GM18499 (cell line): Measurements from ENCODE around the gene TH.

Source experiments
- ATAC-seq: cut with Tn5 transposase; IDR thresholded peaks from one replicate; pipeline ENCODE4 v1.9.1; 2021; ENCODE audit warnings: moderate number of reproducible peaks; ENCODE audit not compliant: insufficient read depth, unreplicated experiment

The TH gene

DNA sequence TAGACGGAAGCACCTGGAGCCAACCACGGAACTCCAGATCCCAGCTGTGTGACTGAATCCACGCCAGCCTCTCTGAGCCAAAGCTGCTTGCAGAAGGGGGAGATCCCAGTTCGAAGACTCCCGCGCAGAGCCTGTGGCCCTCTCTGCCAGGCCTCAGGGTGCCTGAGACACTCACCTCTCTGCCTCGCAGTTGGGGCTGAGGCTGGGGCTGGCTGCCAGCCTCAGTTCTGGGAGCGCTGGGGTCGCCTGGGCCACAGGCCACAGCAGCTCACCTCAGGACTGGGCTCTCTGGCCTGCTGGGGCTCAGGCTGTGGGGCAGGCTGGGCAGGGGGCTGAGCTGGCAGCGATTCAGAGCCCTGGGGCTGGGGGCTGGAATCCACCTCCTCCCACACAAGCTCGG, 24.2 kb downstream of the TH start:
- ATAC-seq, result no peak

DNA sequence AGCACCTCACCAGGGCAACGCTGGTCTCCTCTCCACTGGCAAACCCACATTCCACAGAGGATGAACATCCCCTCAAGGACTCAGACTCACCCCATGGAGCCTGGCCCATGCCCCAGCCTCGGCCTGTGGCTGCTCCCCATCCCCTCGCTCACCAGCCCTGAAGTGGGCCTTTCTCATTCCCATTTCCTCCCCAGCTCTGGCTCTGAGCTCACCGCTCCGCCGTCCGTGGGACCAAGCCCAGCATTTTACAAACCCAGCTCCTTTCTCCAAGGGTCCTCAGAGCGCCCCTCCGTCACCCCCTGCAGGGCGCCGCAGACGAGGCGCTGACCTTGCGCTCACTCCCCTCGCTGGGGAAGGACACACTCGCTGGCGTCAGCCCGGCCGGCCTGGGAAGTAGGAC, 25.6 kb downstream of the TH start:
- ATAC-seq, result no peak

DNA sequence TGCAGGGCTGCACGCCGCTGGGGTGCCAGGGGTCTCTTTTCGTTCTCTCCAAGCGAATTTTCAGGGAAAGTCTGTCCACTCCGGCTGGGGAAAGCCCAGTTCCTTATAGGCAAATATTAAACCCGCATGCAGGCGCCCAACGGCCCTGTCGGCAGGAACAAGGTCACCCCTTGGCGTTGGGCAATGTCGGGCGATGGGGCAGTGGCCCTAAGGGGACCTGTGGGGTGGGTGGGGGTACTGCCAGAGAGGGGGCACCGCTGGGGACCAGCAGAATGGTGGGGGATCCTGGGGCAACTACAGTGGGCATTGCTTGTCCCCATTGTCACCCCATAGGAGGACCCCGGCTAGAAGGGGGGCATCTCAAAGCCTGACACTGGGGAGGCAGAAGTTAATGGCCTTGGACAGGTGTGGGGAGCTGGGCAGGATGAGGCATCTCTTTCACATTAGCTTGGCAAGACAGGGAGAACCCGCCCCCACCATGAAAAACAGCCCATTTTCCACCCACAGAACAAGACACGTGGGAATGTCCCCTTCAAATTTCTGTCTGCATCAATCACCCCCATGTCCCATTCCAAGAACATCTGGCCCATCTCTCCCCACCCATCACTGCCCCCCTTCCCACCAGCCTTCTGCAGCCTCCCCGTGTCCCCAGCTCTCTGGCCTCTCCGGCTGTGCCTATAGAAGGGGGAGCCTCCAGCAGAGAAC, 26.9 kb downstream of the TH start:
- no peak for ATAC-seq

DNA sequence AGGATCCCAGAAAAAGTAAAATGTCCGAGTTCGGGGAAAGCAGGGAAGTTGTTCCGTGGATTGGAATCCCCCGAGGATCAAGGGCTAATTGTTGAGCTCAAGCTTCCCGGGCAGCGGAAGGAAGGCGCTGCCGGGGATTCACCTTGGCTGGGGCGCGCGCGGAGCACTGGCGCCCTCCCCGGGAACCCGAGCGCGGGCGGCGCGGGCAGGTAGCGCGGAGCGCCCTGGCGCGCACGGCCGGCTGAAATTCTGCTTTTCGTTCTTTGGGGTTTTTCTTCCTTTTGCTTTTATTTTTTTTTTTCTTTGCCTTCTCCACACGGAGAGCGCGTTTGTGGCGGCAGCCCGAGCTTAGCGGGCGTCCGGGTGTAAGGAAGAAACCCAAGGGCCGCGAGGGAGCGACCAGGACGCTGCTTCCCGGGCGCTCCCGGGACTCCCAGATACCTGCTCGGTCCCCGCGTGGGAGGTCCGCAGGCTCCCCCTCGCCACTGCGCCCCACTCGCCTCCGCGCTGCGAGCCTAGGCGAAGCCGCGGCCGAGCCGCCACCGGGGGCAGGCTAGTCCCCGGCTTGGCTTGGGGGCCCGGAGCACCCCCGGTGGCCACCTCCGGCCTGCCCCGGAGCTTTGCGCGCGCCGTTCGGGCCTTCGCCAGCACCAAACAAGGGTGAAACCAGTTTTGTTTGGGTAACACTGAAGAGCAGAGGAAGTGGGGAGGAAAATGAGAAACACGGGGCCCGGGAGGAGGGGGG, 27.6 kb downstream of the TH start:
- no peak for ATAC-seq

DNA sequence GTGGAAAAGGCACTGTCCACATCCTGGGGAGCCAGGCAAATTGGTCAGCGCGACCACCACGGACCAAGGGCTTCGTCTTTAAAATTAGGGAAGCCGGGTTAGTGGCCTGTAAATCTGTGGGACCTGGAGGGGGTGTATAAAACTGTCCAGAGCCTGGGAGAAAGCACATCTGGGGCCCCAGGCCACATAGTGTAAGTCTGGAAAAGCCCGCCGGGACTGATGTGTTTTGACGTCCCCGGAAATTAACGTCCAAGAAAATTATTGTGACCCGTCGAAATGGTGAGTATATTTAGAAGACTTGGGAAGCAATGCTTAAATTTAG, 28.2 kb downstream of the TH start:
- no peak for ATAC-seq

DNA sequence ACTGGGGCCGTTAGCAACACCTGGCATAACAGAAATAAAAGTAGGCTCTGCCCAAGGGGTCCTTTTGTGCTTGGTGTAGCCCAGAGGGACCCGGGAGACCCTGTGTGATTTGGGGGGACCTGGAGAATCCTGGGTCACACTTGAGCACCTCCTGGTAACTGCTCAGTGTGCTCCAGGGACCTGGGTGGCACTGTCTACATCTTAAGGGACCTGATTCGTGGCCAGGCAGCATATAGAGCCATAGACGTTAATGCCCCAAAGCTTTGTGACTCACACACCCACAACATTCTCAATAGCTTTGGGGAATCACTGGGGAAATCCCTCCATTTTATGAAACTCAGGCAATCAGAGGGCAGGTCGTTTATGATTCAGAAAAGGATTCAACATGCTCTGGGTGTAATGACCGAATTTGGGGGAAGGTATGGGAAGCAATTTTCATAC, 28.8 kb downstream of the TH start:
- no peak for ATAC-seq

DNA sequence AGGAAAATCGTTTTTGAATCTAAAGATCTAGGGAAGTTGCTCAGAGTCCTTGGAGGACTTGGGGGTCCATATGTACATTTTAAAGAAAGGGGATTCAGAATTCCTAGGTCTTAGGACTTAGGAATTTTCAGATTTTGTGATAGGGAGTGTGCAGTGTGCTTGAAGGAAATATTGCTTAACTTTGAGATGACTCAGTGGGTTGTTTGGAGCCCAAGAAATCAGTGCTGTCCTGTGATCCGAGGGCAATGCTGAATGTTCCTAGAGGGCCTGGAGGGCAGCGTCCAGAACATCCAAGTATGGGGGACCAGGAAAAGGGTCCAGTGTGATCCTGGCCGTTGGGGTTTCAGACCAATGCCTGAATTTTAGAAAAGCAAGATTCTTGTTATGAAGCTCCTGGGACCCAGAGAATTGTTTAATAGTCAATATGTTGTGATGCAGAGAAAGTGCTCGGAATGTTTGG, 29.3 kb downstream of the TH start:
- no peak for ATAC-seq

DNA sequence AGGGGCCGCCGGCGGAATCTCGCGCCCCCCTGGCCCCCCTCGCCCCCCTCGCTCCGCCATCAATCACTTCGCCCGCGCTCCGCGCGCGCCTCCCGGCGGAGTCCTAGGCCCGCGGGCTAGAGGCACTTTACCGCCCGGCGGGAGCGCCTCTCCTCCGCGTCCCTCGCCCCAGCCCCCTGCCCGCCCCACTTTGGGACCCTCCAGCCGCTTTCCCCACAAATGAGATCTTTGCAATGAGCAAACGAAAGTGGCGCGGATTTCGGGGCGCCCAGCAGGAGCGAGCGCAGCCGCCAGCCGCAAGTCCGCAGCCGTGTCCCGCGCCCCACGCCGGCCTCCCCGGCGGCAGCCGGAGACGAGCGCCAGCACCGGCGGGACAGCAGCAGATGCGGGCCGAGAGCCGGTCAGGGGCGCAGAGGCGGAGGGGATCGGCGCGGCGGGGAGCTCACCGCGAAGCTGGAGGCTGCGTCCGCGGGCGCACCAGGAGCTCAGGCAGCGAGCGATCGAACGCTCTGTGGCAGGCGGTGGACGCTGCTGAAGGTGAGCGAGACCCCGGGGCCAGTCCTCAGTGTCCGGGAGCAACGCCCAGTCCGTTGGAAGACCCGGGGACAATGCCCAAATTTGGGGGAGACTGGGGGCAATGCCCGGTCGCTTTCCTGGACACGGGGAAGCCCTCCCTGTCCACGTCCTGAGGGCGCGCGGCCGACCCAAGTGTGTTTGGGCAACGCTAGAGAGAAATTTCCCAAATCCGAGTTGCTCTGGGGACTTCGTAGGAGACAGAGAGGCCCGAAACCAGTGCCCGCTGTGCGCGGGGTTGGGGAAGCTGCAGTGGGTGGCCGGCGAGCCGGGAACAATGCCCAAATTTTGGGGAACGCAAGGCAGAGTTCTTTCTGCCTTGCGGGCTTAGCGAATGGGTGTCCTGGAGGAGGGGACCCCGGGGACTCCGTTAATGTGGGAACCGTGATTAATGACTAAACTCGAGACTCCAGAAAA, 30.9 kb downstream of the TH start:
- no peak for ATAC-seq

DNA sequence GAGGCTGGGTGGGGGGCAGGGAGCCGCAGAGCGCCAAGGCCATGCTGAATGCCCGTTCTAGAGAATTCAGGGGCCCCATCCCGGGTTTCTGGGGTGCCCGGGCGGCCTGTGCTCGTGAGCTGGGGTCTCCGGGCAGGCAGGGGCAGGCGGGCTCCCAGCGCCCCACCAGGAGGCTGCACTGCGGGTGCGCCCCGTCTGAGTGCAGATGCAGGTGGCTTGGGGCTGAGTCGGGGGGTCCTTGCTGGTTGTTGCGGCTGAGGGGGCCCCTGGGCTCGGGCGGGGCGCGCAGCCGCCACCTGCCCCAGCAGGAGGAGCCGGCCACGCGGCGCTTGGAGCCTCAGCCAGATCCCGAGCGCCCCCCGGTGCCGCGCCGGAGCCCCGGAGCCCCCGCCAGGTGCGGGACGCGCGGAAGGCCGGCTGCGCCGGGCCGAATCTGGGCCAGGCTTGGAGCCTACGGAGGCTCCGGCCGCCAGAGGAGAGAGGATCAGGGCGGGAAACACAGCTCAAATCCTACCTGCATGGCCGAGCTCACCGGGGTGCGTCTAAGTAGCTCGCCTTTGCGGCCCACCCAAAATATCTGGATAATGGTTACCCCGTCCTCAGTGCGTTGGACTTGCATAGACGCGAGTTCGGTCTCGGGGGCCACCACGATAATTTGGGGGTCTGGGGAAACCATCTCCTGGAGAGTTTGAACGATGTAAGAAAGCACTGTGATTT, 31.8 kb downstream of the TH start:
- no peak for ATAC-seq

DNA sequence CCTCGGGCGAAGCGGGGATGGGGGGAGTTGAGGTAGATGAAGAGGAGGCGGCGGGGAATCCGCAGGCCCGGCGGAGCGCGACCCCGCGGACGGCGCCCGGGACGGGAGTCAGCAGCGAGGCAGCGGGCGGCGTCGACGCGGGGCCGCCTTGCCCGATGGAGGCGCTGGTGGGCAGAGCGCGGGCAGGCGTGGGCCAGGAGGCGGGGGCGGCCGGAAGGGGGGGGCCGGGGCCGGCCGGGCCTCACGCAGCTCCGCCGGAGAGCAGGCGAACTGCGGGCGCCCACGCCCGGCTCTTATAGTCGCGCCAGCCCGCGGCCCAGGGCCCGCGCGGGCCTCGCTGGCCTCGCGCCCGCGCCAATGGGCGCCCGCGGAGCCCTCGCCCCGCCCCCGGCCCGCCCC, 32.5 kb downstream of the TH start, which contains the start of gene IGF2:
Gene IGF2 (minus strand): TSS at position 267 of the 399 bp plus-strand sequence. CDS start 3,866 bp downstream, outside the sequence.
- ATAC-seq, result no peak

DNA sequence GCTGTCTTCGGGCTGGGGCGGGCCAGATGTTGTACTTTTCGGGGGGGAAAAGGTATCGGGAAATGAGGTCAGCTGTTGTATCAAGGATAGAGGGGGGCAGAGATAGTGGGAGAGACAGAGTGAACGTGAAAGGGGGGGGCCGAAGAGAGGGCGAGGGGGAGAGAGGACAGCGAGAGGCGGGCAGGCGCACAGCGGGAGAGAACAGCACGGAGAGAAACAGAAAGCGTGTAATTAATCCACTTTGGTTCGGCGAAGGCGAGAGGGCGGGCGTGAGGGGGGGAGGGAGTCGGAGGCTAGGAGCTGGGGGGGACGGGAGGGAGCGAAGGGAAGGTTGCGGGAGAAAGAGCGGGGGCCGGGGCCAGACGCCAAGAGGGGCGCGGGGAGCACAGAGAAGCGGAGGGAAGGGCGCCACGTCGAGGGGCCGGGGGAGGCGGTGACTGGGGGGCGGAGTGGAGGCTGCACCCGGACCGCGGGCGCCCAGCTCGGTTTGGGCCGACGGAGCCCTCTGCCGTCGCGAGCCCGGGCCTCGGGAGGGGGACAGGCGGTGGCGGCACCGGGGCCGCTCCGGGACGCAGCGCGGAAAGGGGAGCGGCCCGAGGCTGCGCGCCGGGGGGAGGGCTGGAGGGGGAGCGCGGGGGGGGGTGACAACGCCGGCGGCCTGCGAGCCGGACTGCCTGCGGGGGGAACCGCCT, 33.0 kb downstream of the TH start:
- ATAC-seq, result no peak

DNA sequence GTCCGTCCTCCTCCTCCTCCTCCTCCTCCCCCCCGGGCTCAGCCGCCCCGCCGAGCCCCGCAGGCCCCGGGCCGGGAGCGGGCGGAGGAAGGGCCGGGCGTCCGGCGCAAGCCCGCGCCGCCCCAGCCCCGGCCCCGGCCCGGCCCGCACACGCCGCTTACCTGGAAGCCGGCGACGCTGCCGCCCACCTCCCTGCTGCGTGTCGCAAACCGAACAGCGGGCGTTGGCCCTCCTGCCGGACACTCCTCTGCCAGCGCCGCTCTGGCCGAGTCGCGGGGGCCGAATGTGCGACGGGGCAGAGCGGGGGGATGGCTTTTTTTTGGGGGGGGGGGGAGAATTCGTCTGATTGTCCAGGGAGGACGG, 33.6 kb downstream of the TH start:
- no peak for ATAC-seq

DNA sequence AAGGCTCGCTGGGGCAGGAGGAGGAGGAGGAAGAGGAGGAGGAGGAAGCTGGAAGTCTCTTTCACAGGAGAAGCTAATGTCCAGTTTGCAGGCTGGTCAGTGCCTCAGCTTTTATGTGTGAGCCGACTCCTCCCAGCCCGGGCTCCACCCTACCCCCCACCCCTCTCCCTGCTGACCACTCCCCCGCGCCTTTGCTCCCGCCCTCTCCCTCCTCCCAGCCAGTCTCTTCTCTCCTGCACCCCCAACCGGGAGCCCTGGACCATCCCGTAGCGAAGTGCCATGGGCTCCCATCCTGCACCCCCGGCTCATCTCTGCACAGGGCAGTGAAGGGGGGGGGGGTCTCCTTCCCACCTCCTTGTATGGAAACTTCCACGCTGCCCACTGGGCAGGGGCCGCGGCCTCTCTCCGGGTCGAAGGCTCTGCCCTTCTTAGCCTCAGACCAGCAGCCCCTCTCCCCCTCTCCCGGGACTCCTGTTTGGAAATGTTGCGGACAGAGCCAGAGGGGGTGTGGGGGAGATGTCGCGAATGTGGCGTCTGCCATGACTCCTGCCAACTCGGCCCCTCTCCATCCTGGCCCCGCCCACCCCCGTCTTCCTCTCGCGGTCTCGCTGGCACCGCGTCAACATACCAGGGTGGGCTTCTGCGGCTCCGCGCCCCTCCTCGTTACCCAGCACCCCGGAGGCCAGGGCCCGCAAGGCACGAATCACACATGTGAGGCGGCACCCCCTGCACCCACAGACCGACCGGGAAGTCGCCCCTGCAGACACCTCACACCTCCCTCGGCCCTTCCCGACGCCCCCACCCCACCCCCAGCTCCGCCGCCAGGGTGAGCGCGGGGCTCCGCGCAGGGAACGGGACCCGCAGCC, 34.2 kb downstream of the TH start:
- no peak for ATAC-seq

DNA sequence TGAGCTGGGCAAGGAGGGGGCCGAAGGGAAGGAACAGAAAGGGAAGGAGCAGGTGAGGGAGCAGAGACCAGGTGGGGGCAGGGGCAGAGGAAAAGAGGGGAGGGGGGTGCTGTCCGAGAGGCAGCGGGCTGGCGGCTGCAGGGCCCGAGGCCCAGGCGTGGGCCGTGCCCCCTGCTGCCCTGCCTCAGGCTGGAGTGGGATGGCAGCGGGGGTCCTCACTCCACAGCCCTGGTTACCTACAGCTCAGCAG, 34.7 kb downstream of the TH start:
- ATAC-seq, result no peak

DNA sequence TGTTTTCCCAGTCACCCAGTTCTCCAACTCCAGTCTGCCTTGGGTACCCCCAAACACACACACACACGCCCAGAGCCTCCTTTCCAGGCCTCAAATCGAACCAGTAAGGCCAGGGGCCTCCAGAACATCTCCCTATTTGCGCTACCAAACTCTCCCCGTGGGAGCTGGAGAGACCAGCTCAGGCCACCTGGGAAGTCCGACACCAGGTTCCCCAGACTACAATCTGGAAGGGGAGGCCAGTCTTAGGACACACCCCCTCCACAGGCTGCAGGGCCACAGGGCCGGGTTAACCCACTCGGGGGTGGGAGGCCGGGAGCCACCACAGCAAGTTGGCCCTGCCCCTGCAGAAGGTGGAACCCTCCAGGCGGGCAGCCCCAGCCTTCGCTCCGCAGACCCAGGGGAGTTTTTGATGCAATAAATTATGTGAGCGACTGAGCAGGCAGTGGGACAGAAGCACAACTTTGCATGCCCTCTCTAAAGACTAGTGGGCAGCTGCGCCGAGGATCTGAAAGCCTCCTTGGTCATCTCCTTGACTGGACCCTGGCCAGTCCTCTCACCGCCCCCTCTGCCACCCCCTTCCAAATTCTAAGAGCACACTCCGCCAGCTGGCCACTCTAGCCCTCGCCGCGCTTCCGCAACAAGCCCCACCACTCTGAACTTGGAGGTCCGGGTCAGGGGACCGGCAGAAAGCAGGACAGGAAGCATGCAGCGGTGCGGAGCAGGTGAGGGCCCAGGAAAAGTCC, 35.2 kb downstream of the TH start:
- ATAC-seq, result no peak

DNA sequence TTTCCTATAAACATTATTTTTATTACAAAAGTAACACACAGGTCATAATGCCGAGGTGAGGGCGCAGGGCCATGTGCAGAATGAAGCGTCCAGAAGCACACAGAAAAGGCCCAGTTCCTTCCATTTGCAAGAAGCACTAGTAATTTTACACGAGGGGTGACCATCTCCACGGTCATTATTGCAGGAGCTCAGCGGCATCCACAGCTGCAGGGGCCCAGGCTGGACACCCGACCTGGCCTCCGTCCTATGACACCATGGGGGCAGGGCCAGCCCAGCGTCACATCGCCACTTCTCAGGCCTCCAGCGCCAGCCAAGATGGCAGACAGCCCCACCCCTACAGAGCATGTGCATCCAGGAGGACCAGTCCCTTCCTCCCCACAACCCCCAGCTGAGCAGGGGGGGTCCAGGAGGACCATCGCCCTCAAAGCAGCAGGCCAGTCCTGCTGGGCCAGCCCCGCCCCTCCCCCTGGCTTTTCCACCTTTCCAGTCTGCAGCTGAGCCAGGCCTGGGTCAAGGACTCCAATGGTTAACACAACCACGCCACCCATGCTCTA, 35.9 kb downstream of the TH start:
- ATAC-seq, result no peak

DNA sequence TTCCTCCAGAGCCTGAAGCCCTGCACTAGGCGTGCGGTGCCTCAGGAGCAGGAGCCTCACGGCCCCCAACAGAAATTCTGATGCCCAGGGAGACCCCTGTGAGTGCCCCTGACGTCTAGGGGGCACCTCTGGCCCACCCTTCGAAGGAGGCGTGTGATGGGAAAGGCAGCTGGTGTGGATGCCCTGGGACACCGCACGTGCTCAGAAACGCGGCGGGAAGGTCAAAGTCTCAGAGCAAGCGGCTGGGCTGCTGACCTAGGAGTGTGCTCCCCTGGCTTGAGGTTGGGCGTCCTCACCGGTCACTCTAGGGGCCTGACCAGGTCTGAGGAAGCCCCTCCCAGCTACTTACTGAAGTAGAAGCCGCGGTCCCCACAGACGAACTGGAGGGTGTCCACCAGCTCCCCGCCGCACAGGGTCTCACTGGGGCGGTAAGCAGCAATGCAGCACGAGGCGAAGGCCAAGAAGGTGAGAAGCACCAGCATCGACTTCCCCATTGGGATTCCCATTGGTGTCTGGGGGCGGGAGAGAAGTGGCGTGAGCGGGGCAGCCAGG, 36.5 kb downstream of the TH start:
- ATAC-seq, result no peak
